Panc1 (cell line): ENCODE results near the gene ADAMTS13.

Experiments
- SIN3A ChIP-seq: IDR thresholded peaks from 2 replicates; pipeline ENCODE4 v1.6.1; 2012; ENCODE audit warnings: low read depth, mild to moderate bottlenecking, low read length, moderate library complexity, borderline replicate concordance; ENCODE audit not compliant: insufficient read depth
- TF ChIP-seq, protein P1 (sequence below): fragments of 450-650 bp; IDR thresholded peaks from 2 replicates; pipeline ENCODE4 v1.5.1; 2017; ENCODE audit warnings: mild to moderate bottlenecking
- TF ChIP-seq, protein P2 (sequence below), 2 experiments: IDR thresholded peaks; 2 replicates each; pipeline ENCODE4 v1.6.1; 2011 to 2012; ENCODE audit warnings: low read depth in 2 of 2, control low read depth in 1 of 2, low read length in 1 of 2, mild to moderate bottlenecking in 1 of 2, moderate library complexity in 1 of 2; ENCODE audit not compliant: insufficient read depth in 1 of 2

DNA sequence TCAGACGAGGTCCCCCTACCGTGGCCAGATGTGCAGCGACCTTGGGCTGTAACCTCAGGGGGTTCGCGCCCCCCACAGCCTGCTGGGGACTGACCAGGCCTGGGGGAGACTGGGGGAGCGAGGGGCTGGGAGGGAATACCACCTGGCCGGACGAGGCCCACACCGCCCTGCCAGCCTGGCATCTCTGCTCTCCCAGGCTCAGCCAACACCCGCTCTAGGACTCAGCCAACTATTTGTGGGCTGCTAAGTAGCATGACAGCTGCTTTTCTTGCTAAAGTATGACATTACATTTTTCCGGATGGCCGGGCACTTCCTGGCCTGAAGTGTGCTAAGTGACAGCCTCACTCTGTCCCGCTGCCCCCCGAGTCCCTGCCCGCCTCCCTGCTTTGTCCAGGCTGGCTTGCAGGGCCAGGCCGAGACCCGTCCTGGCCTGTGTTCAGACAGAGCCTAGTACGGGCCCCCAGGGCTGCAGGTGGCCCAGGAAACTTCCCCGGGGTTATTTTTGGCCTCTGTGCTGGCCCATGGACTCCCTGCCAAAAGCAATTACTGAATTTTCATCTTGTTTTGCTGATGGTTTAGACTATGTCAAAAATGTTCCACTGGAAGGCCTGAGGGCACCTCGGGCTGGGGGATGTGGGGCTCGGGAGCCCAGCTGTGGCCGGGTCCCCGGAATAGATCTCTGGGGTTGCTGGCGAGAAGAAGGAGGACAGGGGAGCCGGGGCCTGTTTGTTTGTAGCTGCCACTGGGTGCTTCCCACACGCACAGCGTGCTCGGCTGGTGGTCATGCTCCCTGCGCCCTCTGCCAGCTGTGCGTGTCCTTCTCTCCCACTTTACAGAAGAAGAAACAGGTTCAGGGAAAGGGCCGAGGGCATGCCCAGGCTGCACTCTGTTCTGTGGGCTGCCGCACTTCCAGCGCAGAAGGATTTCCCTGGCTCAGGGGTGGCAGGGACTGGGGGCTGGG lies 70.2 kb downstream of the ADAMTS13 start:
- TF ChIP-seq, protein P1, sequence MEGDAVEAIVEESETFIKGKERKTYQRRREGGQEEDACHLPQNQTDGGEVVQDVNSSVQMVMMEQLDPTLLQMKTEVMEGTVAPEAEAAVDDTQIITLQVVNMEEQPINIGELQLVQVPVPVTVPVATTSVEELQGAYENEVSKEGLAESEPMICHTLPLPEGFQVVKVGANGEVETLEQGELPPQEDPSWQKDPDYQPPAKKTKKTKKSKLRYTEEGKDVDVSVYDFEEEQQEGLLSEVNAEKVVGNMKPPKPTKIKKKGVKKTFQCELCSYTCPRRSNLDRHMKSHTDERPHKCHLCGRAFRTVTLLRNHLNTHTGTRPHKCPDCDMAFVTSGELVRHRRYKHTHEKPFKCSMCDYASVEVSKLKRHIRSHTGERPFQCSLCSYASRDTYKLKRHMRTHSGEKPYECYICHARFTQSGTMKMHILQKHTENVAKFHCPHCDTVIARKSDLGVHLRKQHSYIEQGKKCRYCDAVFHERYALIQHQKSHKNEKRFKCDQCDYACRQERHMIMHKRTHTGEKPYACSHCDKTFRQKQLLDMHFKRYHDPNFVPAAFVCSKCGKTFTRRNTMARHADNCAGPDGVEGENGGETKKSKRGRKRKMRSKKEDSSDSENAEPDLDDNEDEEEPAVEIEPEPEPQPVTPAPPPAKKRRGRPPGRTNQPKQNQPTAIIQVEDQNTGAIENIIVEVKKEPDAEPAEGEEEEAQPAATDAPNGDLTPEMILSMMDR, result no peak
- TF ChIP-seq, protein P2, sequence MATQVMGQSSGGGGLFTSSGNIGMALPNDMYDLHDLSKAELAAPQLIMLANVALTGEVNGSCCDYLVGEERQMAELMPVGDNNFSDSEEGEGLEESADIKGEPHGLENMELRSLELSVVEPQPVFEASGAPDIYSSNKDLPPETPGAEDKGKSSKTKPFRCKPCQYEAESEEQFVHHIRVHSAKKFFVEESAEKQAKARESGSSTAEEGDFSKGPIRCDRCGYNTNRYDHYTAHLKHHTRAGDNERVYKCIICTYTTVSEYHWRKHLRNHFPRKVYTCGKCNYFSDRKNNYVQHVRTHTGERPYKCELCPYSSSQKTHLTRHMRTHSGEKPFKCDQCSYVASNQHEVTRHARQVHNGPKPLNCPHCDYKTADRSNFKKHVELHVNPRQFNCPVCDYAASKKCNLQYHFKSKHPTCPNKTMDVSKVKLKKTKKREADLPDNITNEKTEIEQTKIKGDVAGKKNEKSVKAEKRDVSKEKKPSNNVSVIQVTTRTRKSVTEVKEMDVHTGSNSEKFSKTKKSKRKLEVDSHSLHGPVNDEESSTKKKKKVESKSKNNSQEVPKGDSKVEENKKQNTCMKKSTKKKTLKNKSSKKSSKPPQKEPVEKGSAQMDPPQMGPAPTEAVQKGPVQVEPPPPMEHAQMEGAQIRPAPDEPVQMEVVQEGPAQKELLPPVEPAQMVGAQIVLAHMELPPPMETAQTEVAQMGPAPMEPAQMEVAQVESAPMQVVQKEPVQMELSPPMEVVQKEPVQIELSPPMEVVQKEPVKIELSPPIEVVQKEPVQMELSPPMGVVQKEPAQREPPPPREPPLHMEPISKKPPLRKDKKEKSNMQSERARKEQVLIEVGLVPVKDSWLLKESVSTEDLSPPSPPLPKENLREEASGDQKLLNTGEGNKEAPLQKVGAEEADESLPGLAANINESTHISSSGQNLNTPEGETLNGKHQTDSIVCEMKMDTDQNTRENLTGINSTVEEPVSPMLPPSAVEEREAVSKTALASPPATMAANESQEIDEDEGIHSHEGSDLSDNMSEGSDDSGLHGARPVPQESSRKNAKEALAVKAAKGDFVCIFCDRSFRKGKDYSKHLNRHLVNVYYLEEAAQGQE (IDR thresholded peaks at IDR 0.05; ENCODE audit: insufficient read depth in 1 of 2, low read depth in 2 of 2, low read length in 1 of 2), result no peak
- TF ChIP-seq SIN3A, result no peak
